IPS-18a (cell line): ENCODE measurements around the gene ZNF428.

Experiments used
- H3K27ac ChIP-seq: one replicate; pipeline ENCODE4 v1.5.1; 2013; ENCODE audit warnings: low read length
- H3K27me3 ChIP-seq: one replicate; pipeline ENCODE4 v1.6.1; 2013; ENCODE audit warnings: mild to moderate bottlenecking, low read length; ENCODE audit not compliant: control insufficient read depth, insufficient read depth
- H3K36me3 ChIP-seq: one replicate; pipeline ENCODE4 v1.6.1; 2013; ENCODE audit warnings: low read depth, low read length; ENCODE audit not compliant: control insufficient read depth
- H3K4me1 ChIP-seq: one replicate; pipeline ENCODE4 v1.6.1; 2013; ENCODE audit warnings: low read depth, low read length; ENCODE audit not compliant: control insufficient read depth
- H3K4me3 ChIP-seq: one replicate; pipeline ENCODE4 v1.5.1; 2013; ENCODE audit warnings: low read length
- H3K9ac ChIP-seq: one replicate; pipeline ENCODE4 v1.6.1; 2013; ENCODE audit warnings: mild to moderate bottlenecking, low read length, moderate library complexity
- H3K9me3 ChIP-seq: one replicate; pipeline ENCODE4 v1.6.1; 2013; ENCODE audit warnings: low read depth, low read length; ENCODE audit not compliant: control insufficient read depth

Gene ZNF428

GRCh38 chr19:43564800-43565199, 54.6 kb downstream of the ZNF428 start:
- H3K4me1 ChIP-seq = no peaks in the 10 kb centered on the region

GRCh38 chr19:43563816-43564457, 55.5 kb downstream of the ZNF428 start:
- H3K36me3 ChIP-seq = peaks cover 3% of the 10 kb centered on the region
- H3K27ac ChIP-seq = no peak overlapping the region
- H3K4me1 ChIP-seq = no peaks in the 10 kb centered on the region
- H3K4me3 ChIP-seq = no peak overlapping the region
- no peaks in the 10 kb centered on the region for H3K9me3 ChIP-seq
- no peak overlapping the region for H3K9ac ChIP-seq
- no peaks in the 10 kb centered on the region for H3K27me3 ChIP-seq

More at GRCh38 chr19:43564800-43565199, 54.6 kb downstream of the ZNF428 start:
- H3K27ac ChIP-seq = no peak overlapping the region
- peaks cover 3% of the 10 kb centered on the region for H3K36me3 ChIP-seq
- no peak overlapping the region for H3K4me3 ChIP-seq
- no peaks in the 10 kb centered on the region for H3K27me3 ChIP-seq
- H3K9ac ChIP-seq = no peak overlapping the region
- no peaks in the 10 kb centered on the region for H3K9me3 ChIP-seq

GRCh38 chr19:43562698-43563241, 56.7 kb downstream of the ZNF428 start:
- no peaks in the 10 kb centered on the region for H3K27me3 ChIP-seq
- no peak overlapping the region for H3K9ac ChIP-seq
- H3K9me3 ChIP-seq = no peaks in the 10 kb centered on the region
- no peak overlapping the region for H3K4me3 ChIP-seq
- H3K27ac ChIP-seq = no peak overlapping the region
- peaks cover 6% of the 10 kb centered on the region for H3K36me3 ChIP-seq
- no peaks in the 10 kb centered on the region for H3K4me1 ChIP-seq

GRCh38 chr19:43562226-43562697, 57.2 kb downstream of the ZNF428 start:
- Histone ChIP-seq H3K9me3 (no peaks in the 10 kb centered on the region), H3K27ac (no peak overlapping the region), H3K36me3 (peaks cover 7% of the 10 kb centered on the region), H3K9ac (no peak overlapping the region), H3K4me1 (no peaks in the 10 kb centered on the region), H3K4me3 (no peak overlapping the region), H3K27me3 (no peaks in the 10 kb centered on the region)

GRCh38 chr19:43561139-43561970, 58.1 kb downstream of the ZNF428 start:
- H3K27ac ChIP-seq = no peak overlapping the region
- H3K4me1 ChIP-seq = no peaks in the 10 kb centered on the region
- H3K4me3 ChIP-seq = no peak overlapping the region
- no peaks in the 10 kb centered on the region for H3K27me3 ChIP-seq
- peaks cover 7% of the 10 kb centered on the region for H3K36me3 ChIP-seq
- H3K9ac ChIP-seq = no peak overlapping the region
- H3K9me3 ChIP-seq = no peaks in the 10 kb centered on the region

GRCh38 chr19:43560687-43561086, 58.7 kb downstream of the ZNF428 start:
- Histone ChIP-seq H3K9ac (no peak overlapping the region), H3K27ac (no peak overlapping the region), H3K9me3 (no peaks in the 10 kb centered on the region), H3K4me3 (no peak overlapping the region), H3K36me3 (peaks cover 7% of the 10 kb centered on the region), H3K4me1 (no peaks in the 10 kb centered on the region), H3K27me3 (no peaks in the 10 kb centered on the region)
